ENCODE results near the gene GRIPAP1.

Gene GRIPAP1

GRCh38 chrX:48972220-48973164 lies 29.6 kb downstream of the GRIPAP1 start:
- TF ChIP-seq CTCF (conservative IDR thresholded peaks at IDR 0.05; ENCODE audit: control insufficient read depth, insufficient read depth, low read depth, low read length): peak; percentile 58
- peak overlapping the region; percentile 38 for H3K4me3 ChIP-seq (ENCODE audit: control insufficient read depth, low read depth, low read length)
- DNase-seq (ENCODE audit: low read depth): peak; percentile 52

GRCh38 chrX:48971249-48972219 lies 30.5 kb downstream of the GRIPAP1 start, which contains the start of gene KCND1:
Gene KCND1, minus strand, starts transcription at chrX:48971844. Its CDS starts 1,573 bp downstream, at chrX:48970271.
- peak within 1 kb of the TSS; percentile 38 for H3K4me3 ChIP-seq (ENCODE audit: control insufficient read depth, low read depth, low read length)
- no peak for TF ChIP-seq CTCF (conservative IDR thresholded peaks at IDR 0.05; ENCODE audit: control insufficient read depth, insufficient read depth, low read depth, low read length)
- DNase-seq (ENCODE audit: low read depth): peak; percentile 53

- no peak overlapping the region for H3K4me3 ChIP-seq (ENCODE audit: control insufficient read depth, low read depth, low read length)
- no peak for DNase-seq (ENCODE audit: low read depth)
- TF ChIP-seq CTCF (conservative IDR thresholded peaks at IDR 0.05; ENCODE audit: control insufficient read depth, insufficient read depth, low read depth, low read length): no peak
Observed at GRCh38 chrX:48969471-48969870, 32.6 kb downstream of the GRIPAP1 start.

- DNase-seq (ENCODE audit: low read depth): no peak
- no peak for TF ChIP-seq CTCF (conservative IDR thresholded peaks at IDR 0.05; ENCODE audit: control insufficient read depth, insufficient read depth, low read depth, low read length)
Observed at GRCh38 chrX:48968377-48968776, 33.7 kb downstream of the GRIPAP1 start.

GRCh38 chrX:48966796-48967579 lies 35.1 kb downstream of the GRIPAP1 start:
- DNase-seq (ENCODE audit: low read depth): peak; percentile 21
- no peak for TF ChIP-seq CTCF (conservative IDR thresholded peaks at IDR 0.05; ENCODE audit: control insufficient read depth, insufficient read depth, low read depth, low read length)
- no peak overlapping the region for H3K4me3 ChIP-seq (ENCODE audit: control insufficient read depth, low read depth, low read length)

More at GRCh38 chrX:48968377-48968776, 33.7 kb downstream of the GRIPAP1 start:
- H3K4me3 ChIP-seq (ENCODE audit: control insufficient read depth, low read depth, low read length): no peak overlapping the region

GRCh38 chrX:48965959-48966358 lies 36.1 kb downstream of the GRIPAP1 start:
- no peak overlapping the region for H3K4me3 ChIP-seq (ENCODE audit: control insufficient read depth, low read depth, low read length)
- TF ChIP-seq CTCF (conservative IDR thresholded peaks at IDR 0.05; ENCODE audit: control insufficient read depth, insufficient read depth, low read depth, low read length): no peak
- DNase-seq (ENCODE audit: low read depth): no peak
